CD14-positive monocyte (primary cell): ENCODE data around the gene USP17L29. TPM values are rescaled to one million over a fixed set of nuclear protein-coding genes. Genes with fewer than 3 reads are reported as not detected.

ENCODE experiments used
- polyA plus RNA-seq, 3 donors: library from polyadenylated mRNA; depleted of rRNA in 1 of 3; unstranded in 2 of 3; stranded (reverse) in 1 of 3; fragments of 300-500 nt in 2 of 3; fragments of >200 nt in 1 of 3; fragmentation: Illumina TruSeq in 2 of 3; gene quantifications; 1 replicate in 2 of 3; 2 replicates in 1 of 3; pipeline ENCODE4 v1.2.3, GENCODE V29; 2012 to 2021

Gene USP17L29
- polyA plus RNA-seq, 3 donors = not detected

Other genes with a start within 250 kb of the USP17L29 start
- gene FAM90A26, start 183.2 kb upstream of the USP17L29 start, polyA plus RNA-seq = not detected
- not detected for gene USP17L10, start 143.0 kb upstream of the USP17L29 start, polyA plus RNA-seq
- not detected for gene USP17L11, start 138.2 kb upstream of the USP17L29 start, polyA plus RNA-seq
- not detected for gene USP17L12, start 133.5 kb upstream of the USP17L29 start, polyA plus RNA-seq
- gene USP17L13, start 128.7 kb upstream of the USP17L29 start, polyA plus RNA-seq = not detected
- gene USP17L15, start 119.3 kb upstream of the USP17L29 start, polyA plus RNA-seq = not detected
- gene USP17L17, start 109.8 kb upstream of the USP17L29 start, polyA plus RNA-seq = not detected
- not detected for gene USP17L18, start 105.0 kb upstream of the USP17L29 start, polyA plus RNA-seq
- gene USP17L19, start 100.3 kb upstream of the USP17L29 start, polyA plus RNA-seq = not detected
- not detected for gene USP17L20, start 95.5 kb upstream of the USP17L29 start, polyA plus RNA-seq
- not detected for gene USP17L21, start 90.8 kb upstream of the USP17L29 start, polyA plus RNA-seq
- not detected for gene USP17L22, start 86.0 kb upstream of the USP17L29 start, polyA plus RNA-seq
- gene USP17L24, start 28.5 kb upstream of the USP17L29 start, polyA plus RNA-seq = not detected
- not detected for gene USP17L25, start 23.7 kb upstream of the USP17L29 start, polyA plus RNA-seq
- gene USP17L26, start 19.0 kb upstream of the USP17L29 start, polyA plus RNA-seq = not detected
- gene USP17L5, start 14.2 kb upstream of the USP17L29 start, polyA plus RNA-seq = not detected
- gene USP17L27, start 9.5 kb upstream of the USP17L29 start, polyA plus RNA-seq = not detected
- gene USP17L28, start 4.7 kb upstream of the USP17L29 start, polyA plus RNA-seq = not detected
- not detected for gene USP17L30, start 9.5 kb downstream of the USP17L29 start, polyA plus RNA-seq
- gene DEFB131A, start 90.8 kb downstream of the USP17L29 start, polyA plus RNA-seq = not detected